ENCODE measurements around the gene LINGO3.

Gene LINGO3

DNA sequence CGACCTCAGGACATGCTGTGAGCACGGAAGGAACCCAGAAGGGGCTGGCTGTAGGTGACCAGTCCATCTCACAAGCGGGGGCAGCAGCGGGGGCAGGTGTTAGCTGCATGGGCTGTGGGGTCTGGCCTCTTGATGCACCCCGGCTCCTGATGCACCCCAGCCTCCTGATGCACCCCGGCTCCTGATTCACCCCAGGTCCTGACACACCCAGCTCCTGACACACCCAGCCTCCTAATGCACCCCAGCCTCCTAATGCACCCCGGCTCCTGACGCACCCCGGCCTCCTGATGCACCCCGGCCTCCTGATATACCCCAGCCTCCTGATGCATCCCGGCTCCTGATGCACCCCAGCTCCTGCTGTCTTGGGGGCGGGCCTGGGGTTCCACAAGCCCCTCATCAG lies 13.0 kb upstream of the LINGO3 start:
- TF ChIP-seq, protein P1, sequence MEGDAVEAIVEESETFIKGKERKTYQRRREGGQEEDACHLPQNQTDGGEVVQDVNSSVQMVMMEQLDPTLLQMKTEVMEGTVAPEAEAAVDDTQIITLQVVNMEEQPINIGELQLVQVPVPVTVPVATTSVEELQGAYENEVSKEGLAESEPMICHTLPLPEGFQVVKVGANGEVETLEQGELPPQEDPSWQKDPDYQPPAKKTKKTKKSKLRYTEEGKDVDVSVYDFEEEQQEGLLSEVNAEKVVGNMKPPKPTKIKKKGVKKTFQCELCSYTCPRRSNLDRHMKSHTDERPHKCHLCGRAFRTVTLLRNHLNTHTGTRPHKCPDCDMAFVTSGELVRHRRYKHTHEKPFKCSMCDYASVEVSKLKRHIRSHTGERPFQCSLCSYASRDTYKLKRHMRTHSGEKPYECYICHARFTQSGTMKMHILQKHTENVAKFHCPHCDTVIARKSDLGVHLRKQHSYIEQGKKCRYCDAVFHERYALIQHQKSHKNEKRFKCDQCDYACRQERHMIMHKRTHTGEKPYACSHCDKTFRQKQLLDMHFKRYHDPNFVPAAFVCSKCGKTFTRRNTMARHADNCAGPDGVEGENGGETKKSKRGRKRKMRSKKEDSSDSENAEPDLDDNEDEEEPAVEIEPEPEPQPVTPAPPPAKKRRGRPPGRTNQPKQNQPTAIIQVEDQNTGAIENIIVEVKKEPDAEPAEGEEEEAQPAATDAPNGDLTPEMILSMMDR (IDR thresholded peaks at IDR 0.05), result no peak
- H3K36me3 Mint-ChIP-seq (ENCODE audit: low read depth), result peaks cover 3% of the 10 kb centered on the region
- no peak for DNase-seq
- H3K4me3 Mint-ChIP-seq, result no peak overlapping the region
- H3K9me3 Mint-ChIP-seq, result peaks cover 1% of the 10 kb centered on the region
- H3K4me1 Mint-ChIP-seq, result peaks cover 48% of the 10 kb centered on the region
- peaks cover 9% of the 10 kb centered on the region for H3K27me3 Mint-ChIP-seq (ENCODE audit: low read depth, poor library complexity)
- no peak overlapping the region for H3K27ac Mint-ChIP-seq

DNA sequence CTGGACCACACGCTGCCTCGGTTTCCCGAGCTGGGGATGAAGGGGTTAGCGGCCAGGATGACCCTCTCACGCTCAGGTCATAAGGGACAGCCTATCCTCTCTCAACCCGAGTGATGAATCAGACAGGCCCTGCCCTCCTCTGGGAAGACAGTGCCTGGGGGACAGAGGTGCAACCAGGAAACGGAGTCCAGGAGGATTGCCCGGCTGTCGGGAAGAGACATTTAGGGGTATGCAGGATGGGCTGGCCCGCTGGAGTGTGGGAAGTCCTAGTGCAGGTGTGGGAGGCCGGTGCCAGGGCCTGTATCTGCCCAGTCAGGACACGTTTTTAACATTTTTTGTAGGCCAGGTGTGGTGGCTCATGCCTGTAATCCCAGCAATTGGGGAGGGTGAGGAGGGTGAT lies 12.1 kb upstream of the LINGO3 start:
- Mint-ChIP-seq H3K27me3 (ENCODE audit: low read depth, poor library complexity) (peaks cover 18% of the 10 kb centered on the region), H3K36me3 (ENCODE audit: low read depth) (peaks cover 2% of the 10 kb centered on the region), H3K4me1 (peaks cover 44% of the 10 kb centered on the region), H3K9me3 (peaks cover 10% of the 10 kb centered on the region), H3K27ac (no peak overlapping the region), H3K4me3 (no peak overlapping the region)
- TF ChIP-seq, protein P1 (IDR thresholded peaks at IDR 0.05), result no peak
- DNase-seq, result no peak

DNA sequence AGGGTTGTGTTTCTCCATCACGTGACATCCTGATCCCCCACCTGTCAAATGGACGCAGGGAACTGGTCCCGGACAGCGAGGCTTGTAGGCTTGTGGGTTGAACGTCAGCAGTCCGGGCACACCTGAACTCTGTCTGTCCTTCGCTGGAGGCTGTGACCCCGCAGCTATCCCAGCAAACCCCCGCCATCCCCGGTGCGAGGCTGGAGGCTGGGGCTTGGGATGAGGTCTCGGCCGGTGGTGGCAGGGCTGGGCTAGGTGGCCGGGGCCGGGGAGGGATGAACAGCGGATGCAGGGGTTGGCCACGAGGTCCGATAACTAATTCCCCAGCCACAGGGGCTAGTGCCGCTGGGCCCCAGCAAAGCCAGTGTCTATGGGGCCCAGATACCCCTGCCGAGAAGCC lies 11.6 kb upstream of the LINGO3 start:
- Mint-ChIP-seq H3K27ac (no peak overlapping the region), H3K9me3 (peaks cover 15% of the 10 kb centered on the region), H3K36me3 (ENCODE audit: low read depth) (peaks cover 5% of the 10 kb centered on the region), H3K27me3 (ENCODE audit: low read depth, poor library complexity) (peaks cover 23% of the 10 kb centered on the region), H3K4me3 (no peak overlapping the region), H3K4me1 (peaks cover 39% of the 10 kb centered on the region)
- DNase-seq, result no peak
- TF ChIP-seq, protein P1 (IDR thresholded peaks at IDR 0.05), result no peak

DNA sequence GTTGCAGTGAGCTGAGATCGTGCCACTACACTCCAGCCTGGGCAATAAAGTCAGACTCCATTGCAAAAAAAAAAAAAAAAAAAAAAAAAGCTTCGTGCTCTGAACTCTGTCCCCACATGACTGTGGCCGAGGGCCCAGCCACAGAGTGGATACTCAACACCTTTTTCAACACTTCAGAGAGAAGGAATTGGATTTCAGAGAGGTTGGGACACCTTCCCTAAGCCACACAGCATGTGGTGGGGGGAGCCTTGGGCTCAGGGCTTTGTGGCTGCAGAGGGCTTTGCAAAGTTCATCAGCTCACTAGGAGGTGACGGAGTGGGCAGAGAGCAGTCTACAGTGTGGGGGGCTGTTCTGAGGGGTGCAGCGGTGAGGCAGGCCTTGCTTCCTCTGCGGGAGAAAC lies 11.0 kb upstream of the LINGO3 start:
- DNase-seq, result no peak
- H3K4me3 Mint-ChIP-seq, result no peak overlapping the region
- TF ChIP-seq, protein P1 (IDR thresholded peaks at IDR 0.05), result no peak
- H3K27ac Mint-ChIP-seq, result no peak overlapping the region
- peaks cover 32% of the 10 kb centered on the region for H3K4me1 Mint-ChIP-seq
- H3K9me3 Mint-ChIP-seq, result peaks cover 22% of the 10 kb centered on the region
- H3K36me3 Mint-ChIP-seq (ENCODE audit: low read depth), result peaks cover 5% of the 10 kb centered on the region
- H3K27me3 Mint-ChIP-seq (ENCODE audit: low read depth, poor library complexity), result peaks cover 29% of the 10 kb centered on the region

DNA sequence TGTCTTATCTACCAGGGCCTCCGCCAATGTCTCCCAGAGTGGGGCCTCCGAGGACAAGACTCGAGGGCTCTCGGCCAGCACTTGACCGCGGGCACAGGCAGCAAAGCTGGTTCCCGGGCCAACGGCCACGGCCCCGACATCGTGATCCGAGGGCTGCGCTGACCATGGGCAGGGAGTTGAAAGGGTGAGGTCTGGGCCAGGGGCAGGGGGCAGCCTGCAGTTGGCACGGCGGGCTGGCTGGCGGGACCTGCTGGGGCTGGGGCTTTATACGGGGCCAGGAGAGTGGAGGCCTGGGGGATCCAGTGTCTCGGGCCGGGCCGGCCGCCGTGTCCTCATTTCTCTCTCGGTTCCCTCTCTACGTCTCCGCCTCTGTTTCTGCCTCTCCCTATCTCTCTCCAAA lies 9.8 kb upstream of the LINGO3 start:
- Mint-ChIP-seq H3K9me3 (peaks cover 30% of the 10 kb centered on the region), H3K4me3 (no peak overlapping the region), H3K36me3 (ENCODE audit: low read depth) (peaks cover 5% of the 10 kb centered on the region), H3K27me3 (ENCODE audit: low read depth, poor library complexity) (peaks cover 41% of the 10 kb centered on the region), H3K4me1 (peaks cover 28% of the 10 kb centered on the region), H3K27ac (no peak overlapping the region)
- DNase-seq, result no peak
- TF ChIP-seq, protein P1 (IDR thresholded peaks at IDR 0.05), result no peak

DNA sequence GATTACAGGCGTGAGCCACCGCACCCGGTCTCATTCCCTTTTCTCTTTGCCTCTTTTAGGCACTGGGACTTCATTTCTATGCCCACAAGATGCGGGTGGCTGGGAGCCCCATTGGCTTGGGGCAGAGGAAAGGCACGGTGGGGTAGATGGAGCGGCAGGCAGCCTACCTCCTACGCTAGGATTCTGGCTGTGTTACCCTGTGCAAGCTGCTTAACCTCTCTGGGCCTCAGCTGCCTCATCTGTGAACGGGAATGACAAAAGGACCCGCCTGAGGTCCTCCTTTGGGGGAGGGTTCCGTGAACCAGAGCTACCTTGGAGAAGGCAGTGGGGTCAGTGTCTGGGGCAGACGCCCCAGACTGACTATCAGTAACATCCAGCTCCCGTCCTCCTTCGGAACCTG lies 9.3 kb upstream of the LINGO3 start:
- H3K27me3 Mint-ChIP-seq (ENCODE audit: low read depth, poor library complexity), result peaks cover 46% of the 10 kb centered on the region
- no peak for DNase-seq
- TF ChIP-seq, protein P1 (IDR thresholded peaks at IDR 0.05), result no peak
- H3K9me3 Mint-ChIP-seq, result peaks cover 30% of the 10 kb centered on the region
- H3K36me3 Mint-ChIP-seq (ENCODE audit: low read depth), result peaks cover 5% of the 10 kb centered on the region
- peaks cover 28% of the 10 kb centered on the region for H3K4me1 Mint-ChIP-seq
- H3K27ac Mint-ChIP-seq, result no peak overlapping the region
- H3K4me3 Mint-ChIP-seq, result no peak overlapping the region

Data from nephron progenitor cell (in vitro differentiated cells).